Fibroblast of lung (primary cell): ENCODE measurements around the gene DOHH. TPM values are rescaled to one million over a fixed set of nuclear protein-coding genes. Genes with fewer than 3 reads are reported as not detected.

ENCODE experiments used
- DNase-seq, 2 donors: peaks; one replicate each; pipeline versions ENCODE4 v3.0.0 to v3.0.0-alpha.2; 2010; ENCODE audit warnings: low read depth in 2 of 2
- H2AFZ ChIP-seq: 2 replicates; pipeline ENCODE4 v1.5.1; 2012; ENCODE audit warnings: low read length, control low read depth, inconsistent platforms
- H3K27ac ChIP-seq: 2 replicates; pipeline ENCODE4 v1.5.1; 2011; ENCODE audit warnings: low read length, control low read depth; ENCODE audit not compliant: insufficient read depth
- H3K27me3 ChIP-seq: 2 replicates; pipeline ENCODE4 v1.5.1; 2011; ENCODE audit warnings: mild to moderate bottlenecking, low read length; ENCODE audit not compliant: control insufficient read depth, insufficient read depth
- H3K36me3 ChIP-seq: 2 replicates; pipeline ENCODE4 v1.5.1; 2011; ENCODE audit warnings: low read length; ENCODE audit not compliant: control insufficient read depth, insufficient read depth
- H3K4me1 ChIP-seq: 2 replicates; pipeline ENCODE4 v1.5.1; 2011; ENCODE audit warnings: low read length; ENCODE audit not compliant: control insufficient read depth, insufficient read depth; ENCODE audit errors: extremely low read depth
- H3K4me2 ChIP-seq: 2 replicates; pipeline ENCODE4 v1.5.1; 2011; ENCODE audit warnings: low read length, control low read depth; ENCODE audit not compliant: insufficient read depth; ENCODE audit errors: extremely low read depth
- H3K4me3 ChIP-seq, 4 experiments: fragments of 200-600 bp in 1 of 4; sonication (generic) in 1 of 4; replicated peaks in 1 of 4; 2 replicates each; pipeline ENCODE4 v1.5.1; 2011 to 2016; ENCODE audit warnings: low read length in 4 of 4, low read depth in 3 of 4, mild to moderate bottlenecking in 3 of 4, control low read depth in 2 of 4, inconsistent platforms in 1 of 4, mixed read lengths in 1 of 4; ENCODE audit not compliant: insufficient read depth in 1 of 4; ENCODE audit errors: control extremely low read depth in 1 of 4
- H3K79me2 ChIP-seq: 2 replicates; pipeline ENCODE4 v1.5.1; 2012; ENCODE audit warnings: mild to moderate bottlenecking, low read length, inconsistent platforms; ENCODE audit not compliant: control insufficient read depth, insufficient read depth
- H3K9ac ChIP-seq: 2 replicates; pipeline ENCODE4 v1.5.1; 2011; ENCODE audit warnings: mild to moderate bottlenecking, low read length, control low read depth; ENCODE audit not compliant: insufficient read depth
- H3K9me3 ChIP-seq: 2 replicates; pipeline ENCODE4 v1.5.1; 2012; ENCODE audit warnings: low read depth, low read length; ENCODE audit not compliant: control insufficient read depth, insufficient read depth
- H4K20me1 ChIP-seq: 2 replicates; pipeline ENCODE4 v1.5.1; 2011; ENCODE audit warnings: low read length; ENCODE audit not compliant: control insufficient read depth, insufficient read depth; ENCODE audit errors: extremely low read depth
- EZH2 ChIP-seq: IDR thresholded peaks from 2 replicates; pipeline ENCODE4 v1.5.1; 2012; ENCODE audit warnings: low read length, control low read depth, mild to moderate bottlenecking; ENCODE audit errors: missing control alignments
- polyA plus RNA-seq, 2 donors: library from polyadenylated mRNA; depleted of rRNA in 1 of 2; stranded (reverse) in 1 of 2; unstranded in 1 of 2; fragments of >200 nt; gene quantifications; 2 replicates each; pipeline ENCODE4 v1.2.1, GENCODE V29; 2011 to 2012; ENCODE audit warnings: missing spikeins in 1 of 2
- total RNA-seq: library from RNA; depleted of rRNA; stranded (reverse); fragments of >200 nt; gene quantifications from 2 replicates; pipeline ENCODE4 v1.2.1, GENCODE V29; 2014
- TF ChIP-seq, protein P1 (sequence below), 2 donors: IDR thresholded peaks in 1 of 2; conservative IDR thresholded peaks in 1 of 2; 1 replicate in 1 of 2; 2 replicates in 1 of 2; pipeline ENCODE4 v1.5.1; 2011 to 2012; ENCODE audit warnings: low read length in 2 of 2, control low read depth in 1 of 2, inconsistent platforms in 1 of 2, low read depth in 1 of 2, mild to moderate bottlenecking in 1 of 2

The DOHH gene
- total and polyA plus RNA-seq, 2 donors (not counting 1 experiment from before 2014, with no cell fraction given), result 4.1 to 10.1 TPM

DNA sequence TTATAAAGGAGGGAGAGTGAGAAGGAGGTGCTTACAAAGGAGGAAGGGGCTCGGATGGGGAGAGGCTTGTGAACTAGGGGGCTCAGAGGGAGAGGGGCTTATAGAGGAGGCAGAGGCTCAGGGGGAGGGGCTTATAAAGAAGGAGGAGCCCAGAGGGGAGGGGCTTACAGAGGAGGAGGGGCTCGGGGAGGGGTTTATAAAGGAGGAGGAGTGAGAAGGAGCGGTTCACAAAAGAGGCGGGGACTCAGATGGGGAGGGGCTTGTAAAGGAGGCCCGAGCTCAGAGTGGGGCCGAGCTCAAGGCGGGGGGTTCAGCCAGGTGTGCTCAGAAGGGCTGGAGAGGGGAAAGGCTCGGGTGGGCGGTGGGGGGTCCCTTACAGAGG is 20.6 kb downstream of the DOHH start:
- H4K20me1 ChIP-seq, result no peaks in the 10 kb centered on the region
- TF ChIP-seq, protein P1, sequence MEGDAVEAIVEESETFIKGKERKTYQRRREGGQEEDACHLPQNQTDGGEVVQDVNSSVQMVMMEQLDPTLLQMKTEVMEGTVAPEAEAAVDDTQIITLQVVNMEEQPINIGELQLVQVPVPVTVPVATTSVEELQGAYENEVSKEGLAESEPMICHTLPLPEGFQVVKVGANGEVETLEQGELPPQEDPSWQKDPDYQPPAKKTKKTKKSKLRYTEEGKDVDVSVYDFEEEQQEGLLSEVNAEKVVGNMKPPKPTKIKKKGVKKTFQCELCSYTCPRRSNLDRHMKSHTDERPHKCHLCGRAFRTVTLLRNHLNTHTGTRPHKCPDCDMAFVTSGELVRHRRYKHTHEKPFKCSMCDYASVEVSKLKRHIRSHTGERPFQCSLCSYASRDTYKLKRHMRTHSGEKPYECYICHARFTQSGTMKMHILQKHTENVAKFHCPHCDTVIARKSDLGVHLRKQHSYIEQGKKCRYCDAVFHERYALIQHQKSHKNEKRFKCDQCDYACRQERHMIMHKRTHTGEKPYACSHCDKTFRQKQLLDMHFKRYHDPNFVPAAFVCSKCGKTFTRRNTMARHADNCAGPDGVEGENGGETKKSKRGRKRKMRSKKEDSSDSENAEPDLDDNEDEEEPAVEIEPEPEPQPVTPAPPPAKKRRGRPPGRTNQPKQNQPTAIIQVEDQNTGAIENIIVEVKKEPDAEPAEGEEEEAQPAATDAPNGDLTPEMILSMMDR (conservative IDR thresholded peaks at IDR 0.05 in 1 of 2, IDR thresholded peaks at IDR 0.05 in 1 of 2; ENCODE audit: low read depth in 1 of 2, low read length in 2 of 2), result no peak
- TF ChIP-seq EZH2, result no peak
- no peaks in the 10 kb centered on the region for H3K4me1 ChIP-seq
- H3K36me3 ChIP-seq, result no peaks in the 10 kb centered on the region
- H3K4me3 ChIP-seq, result no peak overlapping the region
- H3K79me2 ChIP-seq, result no peaks in the 10 kb centered on the region
- H3K27me3 ChIP-seq, result peaks cover 12% of the 10 kb centered on the region
- H2AFZ ChIP-seq, result no peak overlapping the region
- no peak overlapping the region for H3K27ac ChIP-seq
- no peak for DNase-seq
- H3K9ac ChIP-seq, result no peak overlapping the region
- no peaks in the 10 kb centered on the region for H3K9me3 ChIP-seq
- no peak overlapping the region for H3K4me2 ChIP-seq

DNA sequence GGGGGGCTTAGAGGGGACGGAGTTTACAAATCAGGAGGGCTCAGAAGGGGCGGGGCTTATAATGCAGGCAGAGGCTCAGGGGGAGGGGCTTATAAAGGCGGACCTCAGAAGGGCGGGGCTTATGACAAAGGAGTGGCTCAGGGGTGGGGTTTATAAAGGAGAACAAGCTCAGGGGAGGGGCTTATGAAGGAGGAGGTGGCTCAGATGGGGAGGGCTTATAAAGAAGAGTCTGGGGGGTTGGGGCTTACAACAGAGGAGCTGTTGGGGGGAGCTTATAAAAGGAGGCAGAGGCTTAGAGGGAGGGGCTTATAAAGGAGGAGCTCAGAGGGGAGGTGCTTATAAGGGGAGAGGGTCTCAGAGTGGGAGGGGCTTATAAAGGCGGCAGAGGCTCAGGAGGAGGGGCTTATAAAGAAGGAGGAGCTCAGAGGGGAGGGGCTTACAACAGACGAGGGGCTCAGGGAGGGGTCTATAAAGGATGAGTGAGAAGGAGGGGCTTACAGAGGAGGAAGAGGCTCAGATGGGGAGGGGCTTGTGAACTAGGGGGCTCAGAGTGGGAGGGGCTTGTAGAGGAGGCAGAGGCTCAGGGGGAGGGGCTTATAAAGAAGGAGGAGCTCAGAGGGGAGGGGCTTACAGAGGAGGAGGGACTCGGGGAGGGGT is 21.2 kb downstream of the DOHH start:
- Histone ChIP-seq H3K79me2 (no peaks in the 10 kb centered on the region), H3K9me3 (no peaks in the 10 kb centered on the region), H3K27ac (no peak overlapping the region), H3K4me2 (no peak overlapping the region), H3K9ac (no peak overlapping the region), H2AFZ (no peak overlapping the region), H4K20me1 (no peaks in the 10 kb centered on the region), H3K4me1 (no peaks in the 10 kb centered on the region), H3K27me3 (peaks cover 12% of the 10 kb centered on the region), H3K4me3 (no peak overlapping the region), H3K36me3 (no peaks in the 10 kb centered on the region)
- TF ChIP-seq EZH2, result no peak
- TF ChIP-seq, protein P1 (conservative IDR thresholded peaks at IDR 0.05 in 1 of 2, IDR thresholded peaks at IDR 0.05 in 1 of 2; ENCODE audit: low read depth in 1 of 2, low read length in 2 of 2), result no peak
- no peak for DNase-seq

DNA sequence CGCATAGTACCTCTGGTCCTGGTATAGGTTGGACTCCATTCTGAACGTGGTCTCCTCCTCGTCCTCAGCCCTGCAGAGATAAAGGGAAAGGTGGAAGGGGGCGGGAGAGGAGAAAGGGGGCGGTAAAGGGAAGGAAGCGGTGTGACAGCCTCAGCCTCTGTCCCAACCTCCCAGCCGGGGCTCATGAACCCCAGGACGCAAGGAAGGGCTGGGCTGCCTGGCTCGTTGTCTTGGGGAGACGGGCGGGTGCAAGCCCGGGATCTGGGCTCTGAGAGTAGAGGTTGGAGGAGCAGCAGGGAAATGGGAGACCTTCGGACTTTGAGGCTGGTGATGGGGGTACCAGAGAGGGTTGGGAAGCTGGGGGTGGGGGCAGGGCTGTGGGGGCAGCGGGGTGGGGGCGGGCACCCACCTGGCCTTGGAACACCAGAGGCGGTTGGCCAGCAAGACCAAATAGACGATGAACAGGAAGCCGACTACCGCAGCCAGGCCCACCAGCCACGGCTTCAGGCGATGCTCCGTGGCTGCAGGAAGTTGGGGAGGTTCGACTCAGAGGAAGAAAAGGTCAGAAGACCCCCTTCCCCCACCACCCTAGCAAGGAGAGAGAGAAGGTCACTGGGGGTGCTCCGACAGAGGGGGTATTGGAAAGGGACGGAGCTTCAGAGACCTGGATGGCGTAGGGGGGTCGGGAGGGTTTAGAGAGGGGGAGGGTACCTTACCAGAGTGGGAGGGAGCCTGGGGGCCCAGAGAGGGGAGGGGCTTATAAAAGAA is 21.9 kb downstream of the DOHH start:
- H4K20me1 ChIP-seq, result no peaks in the 10 kb centered on the region
- no peak overlapping the region for H2AFZ ChIP-seq
- no peak overlapping the region for H3K9ac ChIP-seq
- no peak for TF ChIP-seq EZH2
- TF ChIP-seq, protein P1 (conservative IDR thresholded peaks at IDR 0.05 in 1 of 2, IDR thresholded peaks at IDR 0.05 in 1 of 2; ENCODE audit: low read depth in 1 of 2, low read length in 2 of 2), result no peak
- H3K27ac ChIP-seq, result no peak overlapping the region
- no peak overlapping the region for H3K4me3 ChIP-seq
- H3K4me1 ChIP-seq, result no peaks in the 10 kb centered on the region
- peaks cover 12% of the 10 kb centered on the region for H3K27me3 ChIP-seq
- H3K36me3 ChIP-seq, result no peaks in the 10 kb centered on the region
- H3K9me3 ChIP-seq, result no peaks in the 10 kb centered on the region
- H3K4me2 ChIP-seq, result no peak overlapping the region
- no peaks in the 10 kb centered on the region for H3K79me2 ChIP-seq
- DNase-seq, result no peak
